Gastroesophageal sphincter (tissue), 4 donors: Measurements from ENCODE around the gene MTG1. TPM values are rescaled to one million over a fixed set of nuclear protein-coding genes. Genes with fewer than 3 reads are reported as not detected.

Source experiments
- ATAC-seq: fragments of 150-250 bp; one replicate; pipeline ENCODE4 v1.9.1; 2016; ENCODE audit warnings: mild to moderate bottlenecking, moderate library complexity
- H3K27ac ChIP-seq, 4 donors: fragments of 200-600 bp; sonication (generic) in 3 of 4; 1 replicate in 3 of 4; 2 replicates in 1 of 4; pipeline ENCODE4 v1.5.1; 2016 to 2019
- H3K27me3 ChIP-seq: fragments of 200-600 bp; sonication (generic); one replicate; pipeline ENCODE4 v1.5.1; 2019
- H3K36me3 ChIP-seq, 2 donors: fragments of 200-600 bp; sonication (generic); one replicate each; pipeline ENCODE4 v1.5.1; 2019; ENCODE audit warnings: control low read depth in 1 of 2
- H3K4me1 ChIP-seq, 3 donors: fragments of 200-600 bp; sonication (generic); 1 replicate in 2 of 3; 2 replicates in 1 of 3; pipeline ENCODE4 v1.5.1; 2016 to 2019; ENCODE audit warnings: control low read depth in 2 of 3
- H3K4me3 ChIP-seq, 2 donors: fragments of 200-600 bp; sonication (generic); one replicate each; pipeline ENCODE4 v1.5.1; 2019; ENCODE audit warnings: mild to moderate bottlenecking in 1 of 2, moderate library complexity in 1 of 2
- H3K9me3 ChIP-seq, 3 donors: fragments of 200-600 bp; sonication (generic); one replicate each; pipeline ENCODE4 v1.5.1; 2017 to 2019; ENCODE audit warnings: control low read depth in 2 of 3
- EP300 ChIP-seq: sonication (generic); formaldehyde crosslinking; IDR thresholded peaks from one replicate; pipeline ENCODE4 v1.6.1; 2017; ENCODE audit warnings: antibody characterized with exemption, mild to moderate bottlenecking
- POLR2A ChIP-seq, 2 donors: fragments of 450-650 bp; IDR thresholded peaks; one replicate each; pipeline ENCODE4 v1.6.1; 2017; ENCODE audit warnings: antibody characterized with exemption in 2 of 2, mild to moderate bottlenecking in 2 of 2, moderate library complexity in 1 of 2
- POLR2AphosphoS5 ChIP-seq: sonication (generic); formaldehyde crosslinking; IDR thresholded peaks from one replicate; pipeline ENCODE4 v1.6.1; 2017; ENCODE audit warnings: antibody characterized with exemption
- WGBS, 2 donors: methylation state at CpG; one replicate each; pipeline ENCODE4 v1.1.5; 2018; ENCODE audit warnings: low coverage in 1 of 2; 5-methylcytosine and 5-hydroxymethylcytosine counted together
- total RNA-seq, 4 donors: library from RNA; depleted of rRNA; stranded (reverse); fragments of >200 nt; gene quantifications; one replicate each; pipeline ENCODE4 v1.1.0, GENCODE V29; 2016
- TF ChIP-seq, protein P1 (sequence below), 4 experiments: fragments of 200-600 bp in 2 of 4; fragments of 450-650 bp in 2 of 4; sonication (generic) in 1 of 4; IDR thresholded peaks; one replicate each; pipeline ENCODE4 v1.5.1; 2017 to 2019; ENCODE audit warnings: antibody characterized with exemption in 4 of 4, mild to moderate bottlenecking in 2 of 4, moderate library complexity in 2 of 4

MTG1 gene
- total RNA-seq, 4 donors from 2014 or later, result 13.2 to 25.9 (median 18.4) TPM

DNA sequence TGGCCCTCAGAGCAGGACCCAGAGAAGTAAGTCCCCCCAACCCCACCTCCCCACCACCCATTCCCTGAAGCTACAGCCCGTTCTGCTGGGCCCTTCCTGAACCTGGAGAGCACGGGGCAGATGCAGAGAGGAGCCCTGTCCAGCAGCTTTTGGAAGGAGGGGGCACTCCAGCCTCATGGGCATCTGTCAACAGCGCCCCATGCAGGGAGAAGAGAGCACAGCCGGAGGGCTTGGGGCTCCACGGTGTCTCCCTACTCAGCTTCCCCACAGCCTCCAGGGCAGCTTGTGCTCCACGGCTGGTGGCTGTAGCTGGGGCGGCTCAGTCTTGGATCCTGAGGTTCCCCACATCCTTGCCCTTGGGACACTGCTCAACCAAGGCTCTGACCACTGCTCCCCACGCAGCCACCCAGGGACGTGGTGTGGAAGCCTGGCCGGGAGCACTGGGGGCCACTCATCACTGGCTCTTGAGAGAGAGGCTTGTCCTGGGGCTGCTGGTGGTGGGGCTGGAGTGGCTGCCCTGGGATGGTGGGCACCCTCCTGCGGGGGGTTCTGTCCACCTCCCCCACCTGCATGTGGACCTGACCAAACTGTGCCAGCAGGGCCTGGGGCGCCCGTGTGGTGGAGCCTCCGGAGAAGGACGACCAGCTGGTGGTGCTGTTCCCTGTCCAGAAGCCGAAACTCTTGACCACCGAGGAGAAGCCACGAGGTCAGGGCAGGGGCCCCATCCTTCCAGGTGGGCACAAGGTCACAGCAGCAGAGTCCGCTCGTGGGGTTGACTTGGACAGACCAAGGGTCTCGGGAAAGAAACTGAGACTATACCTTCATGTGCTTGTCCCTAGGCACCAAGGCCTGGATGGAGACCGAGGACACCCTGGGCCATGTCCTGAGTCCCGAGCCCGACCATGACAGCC lies 42.3 kb upstream of the MTG1 start:
- peaks cover 86% of the 10 kb centered on the region for H3K27me3 ChIP-seq
- no peaks in the 10 kb centered on the region for H3K9me3 ChIP-seq
- peaks cover 0 to 8% (median 2%) of the 10 kb centered on the region in 3 donors for H3K4me1 ChIP-seq
- H3K36me3 ChIP-seq, result peaks cover 0 to 11% of the 10 kb centered on the region in 2 donors
- no peak overlapping the region for H3K27ac ChIP-seq
- no peak overlapping the region for H3K4me3 ChIP-seq
- WGBS, 2 donors, result no CpG with 5 or more reads among the region's 24 CpGs
- TF ChIP-seq POLR2AphosphoS5 (no peak), POLR2A (IDR thresholded peaks at IDR 0.05) (no peak), EP300 (no peak)
- TF ChIP-seq, protein P1, sequence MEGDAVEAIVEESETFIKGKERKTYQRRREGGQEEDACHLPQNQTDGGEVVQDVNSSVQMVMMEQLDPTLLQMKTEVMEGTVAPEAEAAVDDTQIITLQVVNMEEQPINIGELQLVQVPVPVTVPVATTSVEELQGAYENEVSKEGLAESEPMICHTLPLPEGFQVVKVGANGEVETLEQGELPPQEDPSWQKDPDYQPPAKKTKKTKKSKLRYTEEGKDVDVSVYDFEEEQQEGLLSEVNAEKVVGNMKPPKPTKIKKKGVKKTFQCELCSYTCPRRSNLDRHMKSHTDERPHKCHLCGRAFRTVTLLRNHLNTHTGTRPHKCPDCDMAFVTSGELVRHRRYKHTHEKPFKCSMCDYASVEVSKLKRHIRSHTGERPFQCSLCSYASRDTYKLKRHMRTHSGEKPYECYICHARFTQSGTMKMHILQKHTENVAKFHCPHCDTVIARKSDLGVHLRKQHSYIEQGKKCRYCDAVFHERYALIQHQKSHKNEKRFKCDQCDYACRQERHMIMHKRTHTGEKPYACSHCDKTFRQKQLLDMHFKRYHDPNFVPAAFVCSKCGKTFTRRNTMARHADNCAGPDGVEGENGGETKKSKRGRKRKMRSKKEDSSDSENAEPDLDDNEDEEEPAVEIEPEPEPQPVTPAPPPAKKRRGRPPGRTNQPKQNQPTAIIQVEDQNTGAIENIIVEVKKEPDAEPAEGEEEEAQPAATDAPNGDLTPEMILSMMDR (IDR thresholded peaks at IDR 0.05), result no peak
- ATAC-seq, result no peak

DNA sequence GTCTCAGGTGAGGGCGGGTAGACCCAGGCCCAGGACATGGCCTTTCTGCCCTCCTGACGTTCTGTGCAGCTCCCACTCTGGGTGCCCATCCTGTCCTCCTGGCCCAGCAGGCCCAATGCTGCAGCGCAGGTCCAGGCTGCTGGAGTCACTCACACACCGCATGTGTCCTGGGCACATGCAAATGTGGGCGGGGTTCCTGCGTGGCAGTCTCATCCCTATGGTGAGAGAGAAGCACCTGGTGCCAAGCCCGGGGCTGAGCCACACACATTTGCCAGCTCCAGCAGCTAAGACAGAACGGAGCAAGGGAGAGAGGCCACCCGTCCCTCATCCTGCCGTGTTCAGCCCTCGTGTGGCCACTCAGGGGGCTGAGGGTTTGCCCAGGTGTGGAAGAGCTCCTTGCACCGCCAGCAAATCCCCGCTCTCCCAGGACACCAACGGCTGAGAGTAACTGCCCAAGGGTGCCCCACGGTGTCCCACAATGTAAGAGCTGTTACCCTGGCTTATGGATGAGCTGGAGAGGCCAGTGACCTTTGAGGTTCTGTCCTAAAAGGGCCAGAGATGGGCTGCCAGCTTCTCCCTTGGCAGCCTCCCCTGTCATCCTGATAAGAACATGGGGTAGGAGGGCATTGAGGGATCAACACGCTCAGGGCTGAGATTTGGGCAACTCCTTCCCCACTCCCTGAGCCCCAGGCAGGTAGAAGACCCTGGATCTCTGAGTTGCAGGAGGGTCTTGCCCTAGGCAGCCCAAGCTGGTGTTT lies 40.6 kb upstream of the MTG1 start:
- no peak for ATAC-seq
- Histone ChIP-seq H3K27me3 (peaks cover 80% of the 10 kb centered on the region), H3K36me3 (peaks cover 0 to 11% of the 10 kb centered on the region in 2 donors), H3K9me3 (no peaks in the 10 kb centered on the region), H3K4me1 (peaks cover 0 to 24% (median 11%) of the 10 kb centered on the region in 3 donors), H3K4me3 (no peak overlapping the region), H3K27ac (no peak overlapping the region)
- no CpG with 5 or more reads among the region's 16 CpGs for WGBS, 2 donors
- TF ChIP-seq EP300, result no peak
- TF ChIP-seq POLR2A (IDR thresholded peaks at IDR 0.05), result no peak
- no peak for TF ChIP-seq POLR2AphosphoS5
- TF ChIP-seq, protein P1 (IDR thresholded peaks at IDR 0.05), result no peak

DNA sequence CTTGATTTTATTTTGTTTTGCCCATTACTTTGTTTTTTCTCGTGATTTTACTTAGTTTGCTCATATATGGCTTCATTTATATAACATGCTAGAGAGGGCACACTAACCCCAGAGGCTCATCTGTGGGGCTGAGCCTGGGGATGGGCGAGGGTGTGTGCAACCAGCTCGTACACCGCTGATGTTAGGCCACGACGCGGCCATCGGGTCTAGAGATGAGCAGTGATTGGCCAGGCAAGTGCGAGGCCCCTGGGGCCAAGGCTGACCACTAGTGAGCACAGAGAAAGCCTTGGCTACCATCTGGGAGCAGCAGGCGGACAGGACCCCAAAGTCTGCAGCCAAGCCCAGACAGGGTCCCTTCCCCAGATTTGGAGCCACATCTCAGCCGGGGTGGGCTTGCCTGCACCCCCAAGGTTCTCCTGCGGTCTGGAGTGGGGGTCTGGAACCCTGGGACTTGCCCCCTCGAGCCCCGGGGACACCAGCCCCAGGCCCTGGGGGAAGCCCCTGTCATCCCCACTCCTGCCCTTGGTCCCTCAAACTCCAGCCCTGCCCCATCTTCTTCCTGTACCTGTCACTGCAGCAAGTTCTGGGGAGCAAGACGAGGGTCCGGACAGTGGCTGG lies 39.9 kb upstream of the MTG1 start:
- H3K4me3 ChIP-seq, result no peak overlapping the region
- WGBS, 2 donors, result 90% methylated on average over 2 of the region's 16 CpGs; no CpG with 5 or more reads in 1 of the 2 donors
- peaks cover 0 to 11% of the 10 kb centered on the region in 2 donors for H3K36me3 ChIP-seq
- no peak overlapping the region for H3K27ac ChIP-seq
- peaks cover 73% of the 10 kb centered on the region for H3K27me3 ChIP-seq
- ATAC-seq, result no peak
- H3K4me1 ChIP-seq, result peaks cover 0 to 24% (median 11%) of the 10 kb centered on the region in 3 donors
- no peak for TF ChIP-seq EP300
- TF ChIP-seq, protein P1 (IDR thresholded peaks at IDR 0.05), result no peak
- TF ChIP-seq POLR2AphosphoS5, result no peak
- no peak for TF ChIP-seq POLR2A (IDR thresholded peaks at IDR 0.05)
- no peaks in the 10 kb centered on the region for H3K9me3 ChIP-seq

DNA sequence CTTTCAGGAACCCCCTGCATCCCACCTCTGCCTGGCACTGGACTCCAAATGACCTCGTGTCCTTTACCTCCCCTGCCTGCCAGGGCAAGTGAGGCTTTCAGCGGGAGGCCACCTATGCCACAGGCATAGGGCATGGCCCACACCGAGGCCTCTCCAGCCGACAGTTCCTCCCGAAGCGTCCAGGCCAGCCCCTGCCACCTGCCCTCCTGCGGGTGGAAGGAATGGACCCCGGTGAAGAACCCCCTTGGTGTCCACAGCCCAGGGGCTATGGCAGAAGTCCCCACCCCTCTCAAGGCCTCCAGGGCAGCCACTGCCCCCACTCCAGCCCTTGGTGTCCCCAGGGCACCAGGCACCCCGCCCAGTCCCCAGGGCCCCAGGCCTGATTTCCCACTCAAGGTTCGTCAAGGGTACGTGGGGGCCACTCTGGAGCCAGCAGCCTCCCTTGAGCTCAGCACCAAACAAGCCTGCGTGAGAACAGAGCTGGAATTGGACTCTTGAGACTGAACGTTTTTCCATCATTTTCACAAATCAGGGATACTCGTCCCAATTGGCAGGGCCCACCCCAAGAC lies 39.2 kb upstream of the MTG1 start:
- Histone ChIP-seq H3K4me3 (no peak overlapping the region), H3K27ac (no peak overlapping the region), H3K4me1 (peaks cover 0 to 24% (median 11%) of the 10 kb centered on the region in 3 donors), H3K36me3 (peaks cover 0 to 11% of the 10 kb centered on the region in 2 donors), H3K9me3 (no peaks in the 10 kb centered on the region), H3K27me3 (peaks cover 67% of the 10 kb centered on the region)
- ATAC-seq, result no peak
- TF ChIP-seq, protein P1 (IDR thresholded peaks at IDR 0.05), result no peak
- TF ChIP-seq EP300, result no peak
- no peak for TF ChIP-seq POLR2AphosphoS5
- no peak for TF ChIP-seq POLR2A (IDR thresholded peaks at IDR 0.05)
- no CpG with 5 or more reads among the region's 14 CpGs for WGBS, 2 donors
